Stomach smooth muscle (tissue), 2 donors: ENCODE measurements around the gene OSBPL9.
A peak's percentile ranks its signal among the peaks of the same experiment; 100 is the strongest.
"Not testable (repeated sequence)": the region's sequence is repeated elsewhere in the genome, so short reads cannot be mapped to it uniquely, and the experiment has no call there.

Source experiments
- H3K27ac ChIP-seq: one replicate; pipeline ENCODE4 v1.7.0; 2013; ENCODE audit warnings: mild to moderate bottlenecking, low read length, inconsistent platforms
- H3K27me3 ChIP-seq, 2 donors: one replicate each; pipeline ENCODE4 v1.7.0; 2013; ENCODE audit warnings: low read length in 2 of 2; ENCODE audit not compliant: insufficient read depth in 2 of 2, control insufficient read depth in 1 of 2
- H3K36me3 ChIP-seq, 2 donors: one replicate each; pipeline ENCODE4 v1.7.0; 2013; ENCODE audit warnings: low read length in 2 of 2; ENCODE audit not compliant: control insufficient read depth in 2 of 2, insufficient read depth in 2 of 2
- H3K4me1 ChIP-seq: one replicate; pipeline ENCODE4 v1.7.0; 2013; ENCODE audit warnings: low read length; ENCODE audit not compliant: control insufficient read depth, insufficient read depth
- H3K4me3 ChIP-seq, 2 donors: one replicate each; pipeline ENCODE4 v1.7.0; 2013; ENCODE audit warnings: low read length in 2 of 2
- H3K9ac ChIP-seq, 2 donors: one replicate each; pipeline ENCODE4 v1.7.0; 2013; ENCODE audit warnings: low read length in 2 of 2, mild to moderate bottlenecking in 1 of 2
- H3K9me3 ChIP-seq, 2 donors: one replicate each; pipeline ENCODE4 v1.7.0; 2013; ENCODE audit warnings: low read length in 2 of 2; ENCODE audit not compliant: control insufficient read depth in 2 of 2
- donor health status: healthy.
- donor health status: Pancreatic carcinoma.

The OSBPL9 gene

DNA sequence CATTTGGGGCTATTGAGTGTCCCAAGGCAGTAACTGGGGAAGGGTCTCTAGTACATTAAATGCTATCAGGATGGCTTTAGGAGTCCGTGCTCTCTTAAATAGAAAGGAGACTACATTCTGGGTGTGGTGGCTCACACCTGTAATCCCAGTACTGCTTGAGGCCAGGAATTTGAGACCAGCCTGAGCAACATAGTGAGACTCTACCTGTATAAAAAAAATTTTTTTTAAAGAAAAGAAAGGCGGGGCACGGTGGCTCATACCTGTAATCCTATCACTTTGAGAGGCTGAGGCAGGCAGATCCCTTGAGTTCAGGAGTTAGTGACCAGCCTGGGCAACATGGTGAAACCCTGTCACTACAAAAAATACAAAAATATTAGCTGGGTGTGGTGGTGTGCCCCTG, 21.5 kb downstream of the OSBPL9 start:
- Histone ChIP-seq H3K4me1 (peaks cover 5% of the 10 kb centered on the region), H3K4me3 (no peak overlapping the region), H3K27ac (no peak overlapping the region), H3K36me3 (no peaks in the 10 kb centered on the region), H3K9ac (no peak overlapping the region), H3K27me3 (no peaks in the 10 kb centered on the region), H3K9me3 (no peaks in the 10 kb centered on the region)

DNA sequence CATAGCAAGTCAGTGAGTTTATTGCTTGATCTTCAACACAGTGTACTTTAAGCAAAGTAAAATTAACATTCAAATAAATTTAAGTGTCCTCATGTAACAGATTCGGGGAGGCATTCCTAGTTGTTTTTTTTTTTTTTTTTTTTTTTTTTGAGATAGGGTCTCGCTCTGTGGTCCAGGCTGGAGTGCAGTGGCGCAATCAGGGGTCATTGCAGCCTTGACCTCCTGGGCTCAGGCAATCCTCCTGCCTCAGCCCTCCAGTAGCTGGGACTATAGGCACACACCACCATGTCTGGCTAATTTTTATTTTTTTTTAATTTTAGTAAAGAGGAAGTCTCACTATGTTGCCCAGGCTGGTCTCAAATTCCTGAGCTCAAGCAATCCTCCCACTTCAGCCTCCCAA, 22.8 kb downstream of the OSBPL9 start:
- Histone ChIP-seq H3K27me3 (no peaks in the 10 kb centered on the region), H3K9ac (no peak overlapping the region), H3K27ac (no peak overlapping the region), H3K4me3 (no peak overlapping the region), H3K36me3 (no peaks in the 10 kb centered on the region), H3K9me3 (no peaks in the 10 kb centered on the region), H3K4me1 (peaks cover 5% of the 10 kb centered on the region)

DNA sequence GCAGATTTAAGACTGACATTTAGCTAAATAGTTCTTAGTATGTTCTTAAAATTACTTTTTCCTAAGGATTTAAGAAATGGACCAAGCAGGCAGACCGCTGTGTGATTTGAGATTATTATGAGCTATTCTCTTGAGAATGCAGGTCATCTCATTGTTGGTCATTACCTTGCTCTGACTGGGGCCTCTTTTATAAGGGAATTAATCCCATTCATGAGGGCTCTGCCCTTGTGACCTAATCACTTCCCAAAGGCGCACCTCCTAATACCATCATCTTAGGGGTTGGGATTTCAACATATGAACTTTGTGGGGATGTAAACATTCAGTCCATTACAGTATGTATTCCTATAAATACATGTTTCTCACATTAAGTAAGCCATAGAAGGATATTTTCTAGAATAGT, 24.2 kb downstream of the OSBPL9 start:
- no peak overlapping the region for H3K9ac ChIP-seq
- peaks cover 5% of the 10 kb centered on the region for H3K4me1 ChIP-seq
- H3K27ac ChIP-seq, result no peak overlapping the region
- H3K36me3 ChIP-seq, result no peaks in the 10 kb centered on the region
- H3K4me3 ChIP-seq, result no peak overlapping the region
- H3K27me3 ChIP-seq, result no peaks in the 10 kb centered on the region
- H3K9me3 ChIP-seq, result no peaks in the 10 kb centered on the region

DNA sequence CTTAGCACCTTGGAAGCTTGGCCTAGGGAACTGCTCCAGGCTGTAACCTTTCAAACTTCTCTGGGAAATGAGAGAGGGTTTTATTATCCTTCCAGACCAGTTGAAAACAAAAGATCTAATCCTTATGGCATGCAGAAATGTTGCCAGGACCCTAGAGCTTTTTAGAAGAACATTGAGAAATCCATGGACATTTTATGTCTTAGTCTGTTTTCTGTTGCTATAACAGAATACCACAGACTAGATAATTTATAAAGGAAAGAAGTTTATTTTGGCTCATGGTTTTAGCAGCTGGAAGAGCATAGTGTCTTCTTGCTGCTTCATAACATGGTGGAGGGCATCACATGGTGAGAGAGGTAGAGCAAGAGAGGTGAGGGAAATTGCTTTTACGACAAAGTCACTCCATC, 25.8 kb downstream of the OSBPL9 start:
- Histone ChIP-seq H3K4me3 (no peak overlapping the region), H3K9ac (no peak overlapping the region), H3K9me3 (no peaks in the 10 kb centered on the region), H3K36me3 (no peaks in the 10 kb centered on the region), H3K27ac (peak overlapping the region; percentile 37), H3K4me1 (peaks cover 5% of the 10 kb centered on the region), H3K27me3 (no peaks in the 10 kb centered on the region)

DNA sequence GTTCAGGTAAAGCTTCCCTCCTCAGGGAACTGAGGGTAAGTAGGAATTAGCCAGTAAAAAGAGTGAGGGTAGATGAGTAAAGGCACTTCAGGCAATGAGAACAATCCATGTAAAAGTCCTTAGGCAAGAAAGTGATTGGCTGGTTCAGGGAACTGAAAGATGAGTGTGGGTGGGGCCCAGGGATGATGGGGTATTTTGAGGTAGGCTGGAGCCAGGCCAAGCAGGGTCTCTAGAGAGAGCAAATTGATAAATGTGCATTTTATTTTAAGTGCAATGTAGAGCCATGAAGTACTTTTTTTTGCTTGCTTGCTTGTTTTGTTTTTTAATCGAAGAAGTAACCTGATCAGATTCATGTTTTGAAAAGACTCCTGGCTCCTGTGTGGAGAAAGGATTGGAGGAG, 26.5 kb downstream of the OSBPL9 start:
- no peaks in the 10 kb centered on the region for H3K36me3 ChIP-seq
- H3K27ac ChIP-seq, result peak overlapping the region; percentile 18
- H3K4me1 ChIP-seq, result peaks cover 5% of the 10 kb centered on the region
- no peaks in the 10 kb centered on the region for H3K9me3 ChIP-seq
- H3K9ac ChIP-seq, result no peak overlapping the region
- no peak overlapping the region for H3K4me3 ChIP-seq
- H3K27me3 ChIP-seq, result no peaks in the 10 kb centered on the region

DNA sequence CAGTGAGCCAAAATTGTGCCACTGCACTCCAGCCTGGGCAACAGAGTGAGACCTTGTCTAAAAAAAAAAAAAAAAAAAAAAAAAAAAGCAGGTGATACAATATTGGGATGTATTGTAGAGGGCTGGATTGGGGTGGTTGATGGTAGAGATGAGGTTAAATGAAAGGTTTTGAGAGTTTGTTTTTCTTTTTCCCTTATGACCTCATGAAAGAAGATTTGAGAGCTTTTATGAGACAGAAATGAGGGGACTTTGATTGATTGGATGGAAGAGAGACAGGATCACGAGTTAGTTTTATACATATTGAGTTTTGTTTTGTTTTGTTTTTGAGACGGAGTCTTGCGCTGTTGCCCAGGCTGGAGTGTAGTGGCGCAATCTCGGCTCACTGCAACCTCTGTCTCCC, 27.1 kb downstream of the OSBPL9 start:
- H3K9ac ChIP-seq, result no peak overlapping the region
- peaks cover 5% of the 10 kb centered on the region for H3K4me1 ChIP-seq

DNA sequence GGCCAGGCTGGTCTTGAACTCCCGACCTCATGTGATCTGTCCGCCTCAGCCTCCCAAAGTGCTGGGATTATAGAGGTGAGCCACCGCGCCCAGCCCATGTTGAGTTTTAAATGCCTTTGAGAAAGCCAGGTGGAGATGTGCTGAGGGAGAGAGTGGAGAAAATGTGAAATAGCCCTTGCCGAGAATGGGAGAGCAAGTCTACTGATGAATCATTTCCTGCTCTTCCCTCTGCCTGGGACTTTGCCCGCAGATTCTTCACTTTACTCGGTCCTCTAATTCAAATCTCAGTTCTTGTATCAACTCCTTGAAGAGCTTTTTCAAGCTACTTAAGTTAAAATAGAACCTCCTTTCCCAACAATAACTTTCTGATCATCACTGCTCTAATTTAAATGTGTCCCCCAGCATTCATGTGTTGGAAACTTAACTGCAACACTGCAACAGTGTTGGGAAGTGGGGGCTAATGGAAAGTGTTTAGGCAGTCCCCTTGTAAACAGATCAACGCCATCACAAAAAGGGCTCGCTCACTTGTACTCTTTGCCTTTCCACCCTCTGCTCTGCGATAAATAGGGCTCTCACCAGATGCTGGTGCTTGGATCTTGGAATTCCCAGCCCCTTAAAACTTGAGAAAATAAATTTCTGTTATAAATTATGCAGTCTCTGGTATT, 27.8 kb downstream of the OSBPL9 start:
- Histone ChIP-seq H3K4me1 (peaks cover 5% of the 10 kb centered on the region), H3K9ac (no peak overlapping the region), H3K27me3 (no peaks in the 10 kb centered on the region), H3K36me3 (no peaks in the 10 kb centered on the region), H3K9me3 (no peaks in the 10 kb centered on the region), H3K27ac (no peak overlapping the region), H3K4me3 (no peak overlapping the region)

More for the DNA sequence above, 27.1 kb downstream of the OSBPL9 start:
- no peaks in the 10 kb centered on the region for H3K36me3 ChIP-seq
- no peak overlapping the region for H3K4me3 ChIP-seq
- no peaks in the 10 kb centered on the region for H3K9me3 ChIP-seq
- no peaks in the 10 kb centered on the region for H3K27me3 ChIP-seq
- no peak overlapping the region for H3K27ac ChIP-seq

DNA sequence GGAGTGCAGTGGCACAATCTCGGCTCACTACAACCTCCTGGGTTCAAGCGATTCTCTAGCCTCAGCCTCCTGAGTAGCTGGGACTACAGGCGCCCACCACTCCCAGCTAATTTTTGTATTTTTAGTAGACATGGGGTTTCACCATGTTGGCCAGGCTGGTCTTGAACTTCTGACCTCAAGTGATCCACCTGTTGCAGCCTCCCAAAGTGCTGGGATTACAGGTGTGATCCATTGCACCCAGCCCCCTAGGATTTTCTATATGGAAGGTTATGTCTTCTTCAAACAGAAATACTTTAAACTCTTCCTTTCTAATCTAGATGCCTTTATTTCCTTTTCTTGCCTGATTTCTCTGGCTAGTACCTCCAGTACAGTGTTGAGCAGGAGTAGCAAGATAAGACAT, 29.7 kb downstream of the OSBPL9 start:
- H3K4me1 ChIP-seq, H3K9me3 ChIP-seq, H3K9ac ChIP-seq, H3K36me3 ChIP-seq, H3K27ac ChIP-seq, H3K27me3 ChIP-seq, H3K4me3 ChIP-seq: not testable (repeated sequence)

DNA sequence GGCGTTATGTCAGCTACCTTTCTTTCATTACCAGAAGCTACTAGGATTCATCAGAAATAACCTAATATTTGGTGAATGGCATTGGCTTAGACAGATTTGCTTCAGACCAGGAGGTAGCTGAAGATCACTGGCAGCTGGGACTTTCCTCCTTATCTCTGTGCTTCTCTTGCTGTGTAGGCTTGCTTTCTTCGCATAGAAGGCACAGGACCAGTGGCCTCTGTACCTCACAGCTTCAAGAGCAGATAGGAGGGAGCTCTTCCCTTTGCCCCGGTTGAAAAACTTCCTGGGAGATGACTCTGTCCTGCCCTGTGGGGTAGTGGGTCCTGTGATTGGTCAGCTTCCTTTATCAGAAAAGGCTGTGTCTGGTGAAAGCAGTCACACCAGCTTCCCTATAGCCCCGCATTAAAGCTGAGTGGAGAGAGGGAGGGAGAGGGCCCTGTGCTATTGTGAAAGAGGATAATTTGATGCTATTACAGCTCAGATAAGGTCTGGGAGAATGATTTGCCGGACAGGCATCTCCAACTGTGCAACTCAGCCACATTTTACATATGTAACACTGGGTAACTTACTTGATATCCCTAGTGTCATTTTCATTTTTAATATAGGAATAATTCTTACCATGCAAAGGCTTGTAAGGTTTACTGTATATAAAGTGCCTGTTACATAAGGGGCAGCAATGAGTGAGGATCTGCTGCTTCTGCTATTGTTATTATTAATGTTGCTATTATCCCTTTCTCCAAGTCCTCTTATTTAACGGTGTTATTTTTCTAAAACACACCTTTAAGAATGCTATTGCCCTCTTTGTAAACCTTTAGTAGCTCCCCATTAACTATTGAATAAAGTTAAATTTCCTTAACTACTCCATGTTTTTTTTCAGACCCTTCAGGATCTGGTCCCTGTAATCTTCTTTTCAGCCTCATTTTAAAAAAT, 31.6 kb downstream of the OSBPL9 start:
- Histone ChIP-seq H3K27ac (no peak overlapping the region), H3K9me3 (no peaks in the 10 kb centered on the region), H3K9ac (no peak overlapping the region), H3K4me1 (no peaks in the 10 kb centered on the region), H3K36me3 (no peaks in the 10 kb centered on the region), H3K4me3 (no peak overlapping the region), H3K27me3 (no peaks in the 10 kb centered on the region)

DNA sequence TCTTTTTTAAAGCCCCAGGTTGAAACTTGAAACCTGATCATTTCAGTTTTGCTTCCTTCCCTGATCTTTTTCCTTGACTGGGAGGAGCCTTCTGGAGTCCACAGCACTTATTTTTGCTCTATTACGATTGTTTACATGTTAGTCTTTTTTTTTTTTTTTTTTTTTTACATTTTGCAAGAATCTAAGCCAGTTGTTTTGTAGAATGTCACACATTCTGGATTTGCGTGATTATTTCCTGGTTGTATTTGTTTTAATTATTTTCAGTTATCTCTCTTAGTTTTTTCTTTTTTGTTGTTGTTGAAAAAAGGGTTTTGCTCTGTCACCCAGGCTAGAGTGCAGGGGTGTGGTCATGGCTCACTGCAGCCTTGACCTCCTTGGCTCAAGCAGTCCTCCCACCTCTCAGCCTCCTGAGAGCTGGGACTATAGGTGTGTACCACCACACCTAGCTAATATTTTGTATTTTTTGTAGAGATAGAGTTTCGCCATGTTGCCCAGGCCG, 32.8 kb downstream of the OSBPL9 start:
- H3K9ac ChIP-seq, result no peak overlapping the region
- H3K27me3 ChIP-seq, result no peaks in the 10 kb centered on the region
- no peaks in the 10 kb centered on the region for H3K36me3 ChIP-seq
- H3K4me1 ChIP-seq, result no peaks in the 10 kb centered on the region
- H3K27ac ChIP-seq, result no peak overlapping the region
- no peaks in the 10 kb centered on the region for H3K9me3 ChIP-seq
- H3K4me3 ChIP-seq, result no peak overlapping the region

DNA sequence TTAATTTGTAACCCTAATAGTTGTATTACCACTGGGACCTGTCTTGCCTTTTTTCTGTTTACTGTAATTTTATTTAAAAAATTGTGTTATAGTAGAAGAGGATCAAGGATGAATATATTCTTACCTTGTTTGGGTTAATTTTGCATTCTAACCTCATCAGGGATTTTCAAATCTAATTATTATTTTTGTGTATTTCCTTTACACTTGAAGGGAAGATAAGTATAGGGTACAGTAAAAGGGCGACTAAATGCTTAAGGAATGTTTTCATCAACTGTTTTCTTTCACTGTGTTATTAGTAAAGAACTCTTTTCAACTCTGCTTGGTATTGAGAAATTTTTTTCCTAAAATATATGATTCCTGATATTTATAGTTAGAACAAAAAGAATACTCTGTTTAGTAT, 33.3 kb downstream of the OSBPL9 start:
- H3K27ac ChIP-seq, result no peak overlapping the region
- no peaks in the 10 kb centered on the region for H3K9me3 ChIP-seq
- H3K4me3 ChIP-seq, result no peak overlapping the region
- H3K9ac ChIP-seq, result no peak overlapping the region
- H3K4me1 ChIP-seq, result no peaks in the 10 kb centered on the region
- H3K36me3 ChIP-seq, result no peaks in the 10 kb centered on the region
- no peaks in the 10 kb centered on the region for H3K27me3 ChIP-seq
